ENCODE data around the gene STRN4.

STRN4 gene

GRCh38 chr19:46722004-46722380 lies 24.3 kb downstream of the STRN4 start:
- DNase-seq (ENCODE audit: insufficient read length, low spot score) (no peak), FAIRE-seq (no peak)
- TF ChIP-seq POLR2A (IDR thresholded peaks at IDR 0.05; ENCODE audit: low read depth, low read length), result no peak

- TF ChIP-seq POLR2A (IDR thresholded peaks at IDR 0.05; ENCODE audit: low read depth, low read length), result no peak
- DNase-seq (ENCODE audit: insufficient read length, low spot score) (no peak), FAIRE-seq (no peak)
These were observed 24.8 kb downstream of the STRN4 start for GRCh38 chr19:46721269-46722003.

GRCh38 chr19:46720503-46721239 lies 25.6 kb downstream of the STRN4 start:
- no peak for DNase-seq (ENCODE audit: insufficient read length, low spot score)
- TF ChIP-seq POLR2A (IDR thresholded peaks at IDR 0.05; ENCODE audit: low read depth, low read length), result no peak
- no peak for FAIRE-seq

GRCh38 chr19:46719629-46720502 lies 26.4 kb downstream of the STRN4 start:
- TF ChIP-seq POLR2A (IDR thresholded peaks at IDR 0.05; ENCODE audit: low read depth, low read length), result no peak
- no peak for FAIRE-seq
- DNase-seq (ENCODE audit: insufficient read length, low spot score), result no peak

GRCh38 chr19:46718934-46719622 lies 27.2 kb downstream of the STRN4 start:
- FAIRE-seq, result no peak
- DNase-seq (ENCODE audit: insufficient read length, low spot score), result no peak
- no peak for TF ChIP-seq POLR2A (IDR thresholded peaks at IDR 0.05; ENCODE audit: low read depth, low read length)

- FAIRE-seq (no peak), DNase-seq (ENCODE audit: insufficient read length, low spot score) (no peak)
- no peak for TF ChIP-seq POLR2A (IDR thresholded peaks at IDR 0.05; ENCODE audit: low read depth, low read length)
These were observed 27.9 kb downstream of the STRN4 start for GRCh38 chr19:46718157-46718933.

GRCh38 chr19:46717716-46718143 lies 28.5 kb downstream of the STRN4 start:
- no peak for TF ChIP-seq POLR2A (IDR thresholded peaks at IDR 0.05; ENCODE audit: low read depth, low read length)
- FAIRE-seq, result no peak
- no peak for DNase-seq (ENCODE audit: insufficient read length, low spot score)

GRCh38 chr19:46717034-46717715 lies 29.1 kb downstream of the STRN4 start, which contains the start of gene PRKD2:
Gene PRKD2 (minus strand): TSS chr19:46717114. CDS start chr19:46716370, 744 bp downstream.
- peak; percentile 62 for DNase-seq (ENCODE audit: insufficient read length, low spot score)

GRCh38 chr19:46716672-46717033 lies 29.6 kb downstream of the STRN4 start:
- no peak for TF ChIP-seq POLR2A (IDR thresholded peaks at IDR 0.05; ENCODE audit: low read depth, low read length)
- DNase-seq (ENCODE audit: insufficient read length, low spot score), result no peak
- FAIRE-seq, result no peak

More at GRCh38 chr19:46717034-46717715, 29.1 kb downstream of the STRN4 start, which contains the start of gene PRKD2:
- no peak for TF ChIP-seq POLR2A (IDR thresholded peaks at IDR 0.05; ENCODE audit: low read depth, low read length)
- no peak for FAIRE-seq

- FAIRE-seq (no peak), DNase-seq (ENCODE audit: insufficient read length, low spot score) (no peak)
- TF ChIP-seq POLR2A (IDR thresholded peaks at IDR 0.05; ENCODE audit: low read depth, low read length), result no peak
These were observed 30.1 kb downstream of the STRN4 start for GRCh38 chr19:46715975-46716671.

- DNase-seq (ENCODE audit: insufficient read length, low spot score) (no peak), FAIRE-seq (no peak)
- TF ChIP-seq POLR2A (IDR thresholded peaks at IDR 0.05; ENCODE audit: low read depth, low read length), result no peak
These were observed 30.7 kb downstream of the STRN4 start for GRCh38 chr19:46715620-46715974.

All from H54 (cell line).